ENCODE measurements around the gene FAM193B.

FAM193B gene

DNA sequence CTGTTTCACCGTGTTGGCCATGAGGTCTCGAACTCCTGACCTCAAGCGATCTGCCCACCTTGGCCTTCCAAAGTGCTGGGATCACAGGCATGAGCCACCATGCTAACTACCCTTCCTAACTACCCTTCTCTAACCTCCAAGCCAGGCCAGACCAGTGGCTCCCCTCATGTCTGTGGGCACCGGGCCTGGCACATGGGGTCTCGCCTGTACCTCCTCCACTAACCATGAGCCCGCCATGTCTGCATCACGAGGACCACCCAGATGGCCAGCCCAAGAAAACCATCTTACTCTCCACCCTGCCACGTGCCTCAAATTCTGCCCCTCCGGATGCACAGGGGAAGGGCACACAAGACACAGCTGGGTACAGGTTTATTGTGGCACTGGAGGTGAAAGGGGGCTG, 71.3 kb downstream of the FAM193B start:
- DNase-seq = no peak

DNA sequence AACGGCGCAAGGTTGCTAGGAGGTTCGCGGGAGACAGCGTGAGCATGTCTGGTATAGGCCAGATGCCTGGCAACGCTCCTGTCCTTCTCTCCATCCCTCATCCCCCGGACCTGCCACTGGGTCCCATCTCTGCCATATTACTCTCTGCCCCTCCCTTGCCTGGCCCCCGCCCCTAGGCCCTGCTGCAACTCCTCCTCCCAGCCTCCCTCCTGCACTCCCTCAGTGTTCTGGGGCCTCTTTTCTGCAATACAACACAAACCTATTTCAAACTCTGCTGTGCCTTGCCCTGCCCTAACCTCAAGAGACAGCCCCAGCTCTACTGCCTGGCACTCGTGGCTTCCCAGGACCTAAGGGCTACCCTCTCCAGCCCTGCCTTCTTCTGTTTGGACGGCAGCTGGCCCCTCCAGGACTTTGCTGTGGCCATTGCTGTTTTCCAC, 72.0 kb downstream of the FAM193B start:
- no peak for DNase-seq

DNA sequence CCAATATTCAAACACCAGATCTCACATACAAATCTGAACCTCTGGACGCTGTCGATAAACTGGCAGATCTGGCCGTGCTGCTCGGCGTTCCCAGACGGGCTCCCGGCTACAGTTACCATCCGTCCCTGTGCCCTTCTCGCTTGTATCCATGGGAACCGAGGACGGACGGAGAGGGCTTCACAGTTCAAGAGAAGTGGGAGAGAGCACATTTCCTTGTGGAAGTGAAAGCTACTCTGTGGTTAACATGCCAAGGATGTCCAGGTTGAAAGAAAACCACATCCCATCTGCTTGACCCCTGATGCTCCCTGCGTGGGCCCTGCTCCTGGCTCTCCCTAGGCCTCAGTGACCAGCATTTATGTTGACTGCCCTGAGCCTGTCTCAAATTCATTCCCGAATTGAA, 74.6 kb downstream of the FAM193B start:
- DNase-seq = no peak

DNA sequence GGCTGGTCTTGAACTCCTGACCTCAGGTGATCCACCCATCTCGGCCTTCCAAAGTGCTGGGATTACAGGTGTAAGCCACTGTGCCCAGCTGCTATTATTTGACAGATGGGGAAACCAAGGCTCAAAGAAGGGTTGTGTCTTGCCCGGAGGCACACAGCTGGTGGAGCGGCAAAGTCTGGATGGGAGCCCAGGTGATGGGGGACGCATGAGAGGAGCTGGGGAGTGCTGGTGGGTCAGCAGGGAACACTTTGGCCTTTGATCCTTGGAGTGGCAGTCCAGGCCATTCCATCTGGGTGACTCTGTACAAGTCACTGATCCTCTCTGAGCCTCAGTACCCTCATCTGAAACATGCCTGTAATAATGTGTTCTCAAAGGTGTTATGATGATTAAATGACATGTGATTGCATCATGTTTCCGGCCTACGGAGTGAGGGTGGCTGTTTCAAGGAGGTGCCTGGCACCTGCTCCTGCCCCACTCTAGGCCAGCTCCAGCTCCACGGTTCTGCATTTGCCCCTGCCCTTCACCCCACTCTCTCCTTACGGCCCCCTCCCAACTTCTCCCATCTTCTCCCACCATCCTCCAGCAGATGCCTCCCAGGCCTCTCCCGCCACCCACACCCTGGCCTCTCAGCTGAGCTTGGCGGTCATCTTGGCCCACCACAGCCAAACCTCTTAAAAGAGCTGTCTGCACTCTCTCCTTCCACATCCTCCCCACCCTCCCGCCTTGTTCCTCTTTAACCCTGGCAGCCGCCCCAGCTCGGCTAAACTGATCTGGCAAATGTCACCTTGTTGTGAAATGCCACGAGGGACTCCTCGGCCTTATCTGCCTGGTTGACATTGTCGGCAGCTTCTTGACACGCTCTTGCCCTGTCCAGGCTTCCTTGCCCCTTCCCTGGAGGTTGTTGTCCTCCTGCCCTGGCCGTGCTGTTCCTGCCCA, 75.4 kb downstream of the FAM193B start:
- DNase-seq = no peak

DNA sequence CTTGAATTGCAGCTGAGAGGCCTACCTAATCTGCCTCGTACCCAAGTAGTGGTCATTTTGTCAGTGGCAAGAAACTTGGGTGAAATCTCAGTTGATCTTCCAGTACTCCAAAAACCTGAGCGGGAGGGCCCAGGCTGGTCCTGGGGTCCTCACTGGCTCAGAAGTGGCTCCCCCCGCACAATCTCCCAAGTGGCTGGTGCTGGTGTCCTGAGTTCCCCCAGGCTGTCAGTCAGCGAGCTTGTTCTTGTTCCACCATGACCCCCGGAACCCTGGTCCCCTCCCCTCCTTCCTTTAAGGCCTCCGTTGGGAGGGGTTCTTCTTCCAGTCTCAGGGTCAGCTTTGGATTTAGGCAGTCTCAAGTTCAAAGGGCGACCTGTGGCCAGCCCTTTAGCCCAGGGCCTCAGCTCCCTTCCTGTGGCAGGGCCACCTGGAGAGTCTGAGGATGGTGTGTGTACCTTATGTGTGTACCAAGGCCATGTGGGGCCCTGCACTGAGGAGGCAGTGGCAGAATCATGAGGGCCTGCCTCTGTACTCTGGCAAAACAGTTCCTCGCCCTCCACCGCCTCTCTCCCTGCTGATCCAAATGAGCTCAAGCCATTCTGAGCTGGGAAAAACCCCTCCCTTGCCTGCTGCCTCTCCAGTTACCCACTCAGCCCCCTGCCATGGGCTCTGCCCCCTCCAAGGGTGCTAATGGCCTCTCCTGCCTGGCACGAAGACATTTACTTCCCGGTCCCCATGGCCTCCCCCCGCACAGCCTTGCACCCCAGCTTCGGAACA, 76.5 kb downstream of the FAM193B start:
- DNase-seq = no peak

DNA sequence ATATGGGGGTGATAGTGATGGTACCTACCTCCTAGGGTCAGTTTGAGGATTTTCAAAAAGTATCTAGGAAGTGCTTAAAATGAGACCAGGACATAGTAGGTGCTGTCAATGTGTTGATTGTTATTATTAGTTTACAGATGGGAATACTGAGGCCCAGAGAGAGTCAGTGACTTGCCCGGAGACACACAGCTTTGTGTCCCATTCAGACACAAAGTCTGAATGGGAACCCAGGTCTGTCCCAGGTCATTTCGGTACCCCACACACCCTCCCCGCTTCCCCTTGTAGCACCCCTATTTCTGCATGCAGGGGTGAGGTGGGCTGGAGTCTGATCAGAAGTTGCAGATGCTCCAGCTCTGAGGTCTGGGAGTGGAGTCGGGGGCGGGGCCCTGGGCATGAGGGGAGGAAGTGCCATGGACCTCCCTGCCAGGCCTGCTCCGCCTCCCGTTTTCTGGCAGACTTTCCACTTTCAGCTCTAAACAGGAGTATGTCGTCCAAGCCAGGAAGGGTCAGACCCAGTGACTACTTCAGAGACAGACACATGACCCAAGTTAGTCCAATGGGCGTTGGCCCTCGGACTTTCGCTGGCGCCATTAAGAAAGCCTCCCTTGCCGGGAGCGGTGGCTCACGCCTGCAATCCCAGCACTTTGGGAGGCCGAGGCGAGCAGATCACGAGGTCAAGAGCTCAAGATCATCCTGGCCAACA, 77.7 kb downstream of the FAM193B start:
- DNase-seq = no peak

DNA sequence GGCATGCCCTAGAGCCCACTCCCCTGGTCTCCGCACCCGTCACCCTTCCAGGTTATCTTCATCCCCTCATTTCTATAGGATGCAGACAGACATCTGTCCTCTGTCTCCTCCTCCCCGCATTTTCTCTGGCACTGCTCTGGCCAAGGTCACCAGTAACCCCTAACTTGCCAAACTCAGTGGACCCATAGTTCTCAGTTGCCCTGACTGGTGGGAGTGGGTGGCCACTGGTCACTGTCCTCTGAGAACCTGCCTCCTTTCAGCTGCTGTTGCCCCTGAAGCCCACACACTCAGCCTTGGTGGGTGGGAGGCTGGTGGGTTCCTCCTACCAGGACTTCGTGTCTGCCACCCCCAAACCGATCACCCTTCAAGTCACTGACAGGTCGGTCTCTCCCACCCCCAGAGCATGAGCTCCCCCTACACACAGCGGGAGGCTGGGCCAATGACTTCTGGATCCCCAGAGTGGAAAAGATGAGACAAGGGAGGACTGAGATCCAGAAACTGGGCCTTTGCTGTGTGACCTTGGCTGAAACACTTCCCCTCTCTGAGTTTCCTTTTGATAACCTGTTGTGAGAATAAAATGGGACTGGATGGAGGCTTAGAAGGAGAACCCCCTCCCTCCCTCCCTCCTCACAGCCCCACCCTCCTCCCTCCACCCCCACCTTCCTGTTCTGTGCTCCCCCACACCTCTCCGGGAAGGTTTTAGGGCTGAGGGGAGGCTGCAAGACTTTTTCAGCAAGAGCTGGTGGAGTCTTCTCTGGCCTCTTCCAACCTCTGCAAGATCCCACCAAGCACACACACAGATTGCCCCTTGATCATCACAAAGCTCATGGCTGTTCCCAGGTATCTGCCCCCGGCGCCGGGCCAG, 78.6 kb downstream of the FAM193B start:
- no peak for DNase-seq

DNA sequence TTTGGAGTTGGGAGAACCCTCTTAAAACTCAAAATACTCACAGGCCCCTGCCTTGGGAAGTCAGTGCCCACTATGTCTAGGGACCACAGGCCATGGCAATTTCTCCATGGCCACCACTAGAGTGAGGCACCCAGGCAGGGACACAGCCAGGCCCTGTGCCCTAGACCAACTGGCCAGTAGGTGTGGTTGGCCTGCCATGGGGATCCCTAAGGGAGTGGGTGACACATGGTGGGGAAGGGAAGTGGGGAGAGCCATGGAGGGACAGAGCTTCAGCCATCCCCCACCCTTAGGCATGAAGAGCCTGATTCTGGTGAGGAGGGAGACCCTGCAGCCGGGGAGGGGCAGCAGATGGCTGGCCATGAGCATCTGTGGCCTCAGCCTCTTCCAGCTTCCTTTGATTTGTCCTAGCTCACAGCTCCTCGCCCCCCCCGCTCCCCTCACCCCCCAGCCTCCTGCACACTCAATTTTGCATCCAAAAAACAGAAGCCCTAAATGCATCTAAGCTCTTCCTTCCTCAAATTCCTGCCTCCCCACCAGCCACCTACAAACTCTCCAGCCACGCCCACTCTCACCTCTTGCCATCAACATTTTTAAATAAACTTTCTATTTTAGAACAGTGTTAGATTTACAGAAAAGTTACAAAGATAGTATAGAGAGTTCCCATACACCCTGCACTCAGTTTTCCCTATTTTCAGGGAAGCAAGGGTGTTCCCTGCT, 79.4 kb downstream of the FAM193B start:
- no peak for DNase-seq

DNA sequence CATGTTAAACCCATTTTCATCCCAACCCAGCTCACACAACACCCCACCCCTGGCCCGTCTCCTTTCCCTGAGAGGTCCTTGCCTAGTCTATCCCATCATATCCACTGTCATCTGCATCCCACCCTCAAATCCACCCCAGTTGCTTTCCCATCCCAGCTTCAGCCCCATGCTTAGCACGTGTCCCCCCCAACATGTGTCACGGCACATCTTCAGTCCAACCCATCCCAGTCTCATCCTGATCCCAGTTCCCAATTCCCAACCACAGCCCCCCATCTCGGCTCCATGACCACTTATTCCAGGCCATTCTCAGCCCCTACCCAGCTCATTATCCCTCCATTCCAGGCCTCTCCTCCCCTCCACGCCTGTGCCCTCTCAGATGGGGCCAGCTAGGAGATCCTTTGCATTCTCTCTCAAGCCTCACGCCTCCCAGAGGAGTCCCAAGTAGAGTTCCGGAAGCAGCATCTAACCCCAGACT, 80.3 kb downstream of the FAM193B start:
- DNase-seq = no peak

DNA sequence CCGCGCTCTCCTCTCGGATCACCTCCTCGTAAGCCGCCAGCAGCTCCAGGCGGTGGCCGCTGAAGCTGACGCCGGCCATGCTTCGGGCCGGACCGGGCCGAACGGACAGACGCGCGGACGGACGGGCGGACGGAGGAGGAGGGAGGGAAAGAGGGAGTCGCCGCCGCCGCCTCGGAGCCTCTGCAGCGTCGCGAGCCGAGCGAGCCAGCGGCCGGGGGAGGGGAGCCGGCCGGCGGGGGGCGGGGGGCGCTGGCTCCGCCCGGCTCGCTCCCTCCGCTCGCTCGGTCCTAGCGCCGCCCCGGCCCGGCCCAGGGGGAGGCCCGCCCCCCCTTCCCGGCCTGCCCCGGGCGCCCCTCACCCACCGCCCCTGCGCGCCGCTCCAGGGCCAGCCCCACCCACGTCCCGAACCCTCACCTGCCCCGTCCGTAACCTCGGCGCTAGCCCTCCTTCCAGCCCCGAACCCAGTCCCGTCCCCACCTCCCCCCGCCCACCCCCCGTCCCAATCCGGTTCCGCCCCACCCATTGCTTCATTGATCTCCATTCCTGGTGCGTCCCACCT, 80.8 kb downstream of the FAM193B start, which contains the start of gene DBN1:
TSS of gene DBN1 (minus strand) at position 192 of the 559 bp plus-strand sequence. CDS start at position 79, 113 bp downstream.
- DNase-seq = no peak

DNA sequence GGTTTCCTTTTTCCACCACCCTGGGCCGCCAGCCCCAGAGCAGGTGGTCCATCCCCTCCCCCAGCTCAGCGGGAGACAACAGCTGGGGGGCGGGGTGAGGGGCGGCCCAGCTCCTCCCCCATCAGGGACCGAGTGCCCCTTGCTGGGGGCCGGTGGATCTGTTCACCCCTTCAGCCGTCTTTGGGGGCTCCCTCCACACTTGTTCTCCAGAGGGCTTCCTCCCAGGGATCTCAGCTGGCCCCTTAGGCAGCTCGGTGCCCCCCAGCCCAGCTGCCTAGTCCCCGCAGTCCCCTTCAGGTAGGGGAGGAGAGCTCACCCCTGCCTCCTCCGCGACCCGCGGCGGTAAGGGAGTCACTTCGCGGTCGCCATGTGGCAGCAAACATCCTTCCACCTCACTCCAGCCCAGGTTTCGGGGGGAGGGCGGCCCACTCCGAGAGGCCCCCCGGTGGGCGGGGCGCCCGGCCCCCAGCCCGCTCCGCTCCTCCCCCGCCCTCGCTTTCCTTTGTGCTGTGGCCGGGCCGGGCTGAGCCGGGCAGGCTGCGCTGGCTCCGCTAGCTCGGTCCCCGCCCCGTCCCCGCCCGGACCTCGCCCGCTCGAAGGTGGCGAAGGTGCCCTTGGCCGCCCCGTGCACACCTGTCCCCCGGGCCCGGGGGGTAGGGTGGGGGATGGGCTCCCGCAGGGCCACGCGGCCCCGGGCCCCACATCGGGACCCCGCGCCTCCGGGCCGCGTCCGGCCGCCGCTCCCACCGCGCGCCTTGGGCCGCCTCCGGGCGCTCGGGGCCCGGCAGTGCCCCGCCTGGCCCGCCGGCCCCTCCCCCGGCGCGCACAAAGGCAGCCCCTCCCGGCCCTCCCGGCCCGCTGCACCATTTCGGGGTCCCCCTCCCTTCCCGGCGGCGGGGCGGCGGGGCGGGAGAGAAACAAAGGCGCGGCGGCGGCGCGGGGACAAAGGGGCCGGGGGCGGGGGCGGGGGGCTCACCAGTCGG, 81.6 kb downstream of the FAM193B start:
- no peak for DNase-seq

DNA sequence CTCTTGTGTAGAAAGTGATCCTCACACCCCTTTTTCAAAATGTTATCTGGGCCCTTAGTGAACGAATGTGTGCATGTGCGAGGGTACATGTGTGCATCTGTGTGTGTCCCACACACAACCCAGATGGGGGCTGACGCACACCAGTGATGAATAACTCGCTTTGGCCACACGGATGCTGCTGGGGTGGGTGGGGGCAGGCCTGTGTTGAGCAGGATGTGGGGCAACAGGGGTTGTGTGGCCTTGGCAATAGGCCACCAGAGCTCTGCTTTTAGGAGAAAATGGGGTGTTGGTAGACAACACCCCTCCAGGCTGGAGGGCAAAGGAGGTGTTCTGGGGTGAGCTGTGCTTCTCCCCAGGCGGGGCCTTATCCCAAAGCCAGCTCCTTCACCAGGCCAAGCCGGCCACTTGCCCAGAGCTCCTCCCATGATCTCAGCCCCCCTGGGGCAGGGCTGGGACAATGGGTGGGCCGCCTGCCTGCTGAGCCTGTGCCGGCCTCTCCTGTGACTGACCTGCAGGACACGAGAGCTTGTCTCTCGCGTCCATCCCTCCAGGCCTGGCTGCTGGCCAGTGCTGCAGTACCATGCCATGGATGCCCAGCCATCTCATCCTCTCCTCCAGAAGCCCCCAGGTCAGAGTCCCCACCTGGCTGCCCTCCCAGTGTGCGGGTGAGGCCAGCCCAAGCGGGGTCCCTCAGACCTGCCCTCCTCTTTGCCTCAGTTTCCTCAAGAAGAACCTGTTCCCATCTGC, 82.6 kb downstream of the FAM193B start:
- no peak for DNase-seq

DNA sequence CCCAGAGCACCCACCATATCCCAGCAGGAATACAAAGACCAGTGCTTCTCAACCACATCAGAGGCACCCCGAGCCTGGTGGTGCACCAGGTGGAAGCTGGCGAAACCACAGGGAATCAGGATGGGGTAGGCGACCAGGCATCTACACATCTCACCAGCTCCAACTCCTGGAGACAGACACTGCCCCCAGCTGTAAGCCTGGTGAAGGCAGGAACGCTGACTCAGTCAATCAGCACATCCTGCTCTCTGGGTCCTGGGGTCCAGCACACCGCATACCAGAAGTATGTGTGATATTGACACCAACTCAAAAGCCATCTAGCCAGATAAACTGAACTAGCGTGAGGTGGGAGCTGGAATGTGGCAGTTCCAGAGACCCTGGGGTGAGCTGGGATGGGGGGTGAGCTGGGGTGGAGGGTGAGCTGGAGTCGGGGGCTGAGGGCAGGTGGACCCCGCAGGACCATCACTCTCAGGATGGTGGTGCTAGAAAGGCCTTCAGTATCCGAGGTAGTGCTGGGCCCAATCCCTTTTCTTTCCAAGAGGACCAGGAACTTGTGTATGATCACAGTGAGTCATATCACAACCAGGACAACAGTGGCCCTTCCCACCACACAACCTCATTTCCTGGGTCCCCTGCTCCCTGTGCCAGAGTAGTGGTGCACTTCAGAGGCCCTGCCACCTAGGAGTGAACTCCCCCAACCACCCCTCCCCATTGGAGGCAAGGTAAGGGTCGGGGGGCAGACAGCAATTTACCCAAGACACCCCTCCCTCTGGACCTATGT, 83.4 kb downstream of the FAM193B start:
- no peak for DNase-seq

All from cerebellar nuclear complex (tissue), 1 donor.